Omental fat pad (tissue), 4 donors: ENCODE measurements around the gene TMUB1. TPM values are rescaled to one million over a fixed set of nuclear protein-coding genes. Genes with fewer than 3 reads are reported as not detected.
A peak's percentile ranks its signal among the peaks of the same experiment; 100 is the strongest.

Experiments used
- ATAC-seq: fragments of 150-250 bp; one replicate; pipeline ENCODE4 v1.9.1; 2016; ENCODE audit warnings: mild to moderate bottlenecking, moderate library complexity; ENCODE audit not compliant: low FRiP score
- DNase-seq: peaks from one replicate; pipeline ENCODE4 v3.0.0-alpha.2; 2019; ENCODE audit warnings: low spot score
- total RNA-seq, 4 donors: library from RNA; depleted of rRNA; stranded (reverse); fragments of >200 nt; gene quantifications; one replicate each; pipeline ENCODE4 v1.1.0, GENCODE V29; 2016
- TF ChIP-seq, protein P1 (sequence below), 3 donors: fragments of 450-650 bp; IDR thresholded peaks; one replicate each; pipeline ENCODE4 v1.5.1; 2016 to 2017; ENCODE audit warnings: antibody characterized with exemption in 3 of 3, mild to moderate bottlenecking in 3 of 3, moderate library complexity in 2 of 3

Gene TMUB1
- total RNA-seq, 4 donors from 2014 or later, result 23.5 to 38.5 (median 26.9) TPM

DNA sequence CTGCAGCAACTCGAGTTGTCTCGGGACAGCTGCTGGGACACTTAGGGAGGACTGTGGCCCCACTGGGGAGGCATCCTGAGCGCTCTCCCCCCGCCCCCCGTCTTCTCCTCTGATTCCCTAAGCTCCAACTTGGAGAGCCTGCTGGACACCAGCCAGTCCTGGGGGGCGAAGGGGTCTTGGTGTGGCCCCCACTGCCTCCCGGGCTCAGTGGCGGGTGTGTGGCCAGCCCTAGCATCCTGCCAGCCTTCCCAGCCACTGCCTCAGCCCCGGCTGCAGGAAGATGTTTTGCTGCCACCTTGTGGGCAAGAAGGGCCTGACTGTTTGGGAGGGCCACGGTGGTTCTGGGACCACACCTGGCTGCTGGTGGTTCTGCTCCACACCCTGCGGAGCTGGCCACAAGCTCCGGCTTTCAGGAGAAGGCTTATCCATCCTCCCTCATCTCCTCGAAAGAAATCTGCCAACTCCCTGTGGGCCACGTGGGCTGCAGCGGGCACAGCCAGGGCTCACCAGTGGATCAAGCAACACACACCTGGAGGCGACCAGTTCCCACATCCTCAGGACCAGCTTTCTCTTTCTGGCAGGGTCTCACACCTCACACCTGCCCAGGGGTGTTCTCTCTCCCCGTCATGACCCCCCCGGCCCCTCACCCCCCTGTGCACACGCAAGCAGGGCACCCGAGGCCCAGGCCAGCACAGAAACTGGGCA lies 27.8 kb upstream of the TMUB1 start:
- ATAC-seq, result peak; percentile 58
- TF ChIP-seq, protein P1, sequence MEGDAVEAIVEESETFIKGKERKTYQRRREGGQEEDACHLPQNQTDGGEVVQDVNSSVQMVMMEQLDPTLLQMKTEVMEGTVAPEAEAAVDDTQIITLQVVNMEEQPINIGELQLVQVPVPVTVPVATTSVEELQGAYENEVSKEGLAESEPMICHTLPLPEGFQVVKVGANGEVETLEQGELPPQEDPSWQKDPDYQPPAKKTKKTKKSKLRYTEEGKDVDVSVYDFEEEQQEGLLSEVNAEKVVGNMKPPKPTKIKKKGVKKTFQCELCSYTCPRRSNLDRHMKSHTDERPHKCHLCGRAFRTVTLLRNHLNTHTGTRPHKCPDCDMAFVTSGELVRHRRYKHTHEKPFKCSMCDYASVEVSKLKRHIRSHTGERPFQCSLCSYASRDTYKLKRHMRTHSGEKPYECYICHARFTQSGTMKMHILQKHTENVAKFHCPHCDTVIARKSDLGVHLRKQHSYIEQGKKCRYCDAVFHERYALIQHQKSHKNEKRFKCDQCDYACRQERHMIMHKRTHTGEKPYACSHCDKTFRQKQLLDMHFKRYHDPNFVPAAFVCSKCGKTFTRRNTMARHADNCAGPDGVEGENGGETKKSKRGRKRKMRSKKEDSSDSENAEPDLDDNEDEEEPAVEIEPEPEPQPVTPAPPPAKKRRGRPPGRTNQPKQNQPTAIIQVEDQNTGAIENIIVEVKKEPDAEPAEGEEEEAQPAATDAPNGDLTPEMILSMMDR (IDR thresholded peaks at IDR 0.05), result peak in 2 of 3 donors; percentile 65 to 78
- DNase-seq, result peak; percentile 73

DNA sequence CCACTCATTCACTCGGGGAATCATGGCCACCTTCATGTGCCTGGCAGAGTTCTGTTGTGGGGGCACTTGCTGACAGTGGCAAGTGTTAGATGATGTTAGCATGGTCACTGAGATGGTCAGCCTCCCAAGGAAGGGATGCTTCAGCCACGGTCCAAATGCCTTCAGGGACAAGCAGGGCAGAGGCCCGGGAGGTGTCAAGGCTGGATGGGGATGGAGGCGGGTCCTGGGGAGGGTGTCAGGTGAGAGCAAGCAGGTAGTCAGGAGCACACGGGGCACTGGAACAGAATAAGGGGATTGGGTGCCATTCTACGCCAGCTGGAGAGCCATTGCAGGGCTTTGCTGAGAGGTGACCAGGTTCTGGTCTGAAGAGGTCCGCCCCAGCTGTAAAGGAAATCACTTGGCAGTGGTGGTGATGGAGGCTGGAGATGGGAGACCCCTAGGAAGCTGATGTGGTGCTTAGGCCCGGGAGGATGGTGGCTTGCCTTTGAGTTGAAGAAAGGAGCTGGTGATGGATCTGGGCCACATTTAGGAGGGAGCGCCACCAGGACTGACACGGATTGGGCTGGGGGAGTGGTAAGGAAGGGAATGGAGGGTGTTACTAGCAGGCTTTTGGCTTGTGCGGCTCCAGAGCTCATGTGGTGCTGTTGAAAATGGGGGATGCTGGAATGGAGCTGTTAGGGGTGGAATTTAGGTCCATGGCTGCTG lies 27.1 kb upstream of the TMUB1 start:
- TF ChIP-seq, protein P1 (IDR thresholded peaks at IDR 0.05), result no peak
- DNase-seq (no peak), ATAC-seq (no peak)

DNA sequence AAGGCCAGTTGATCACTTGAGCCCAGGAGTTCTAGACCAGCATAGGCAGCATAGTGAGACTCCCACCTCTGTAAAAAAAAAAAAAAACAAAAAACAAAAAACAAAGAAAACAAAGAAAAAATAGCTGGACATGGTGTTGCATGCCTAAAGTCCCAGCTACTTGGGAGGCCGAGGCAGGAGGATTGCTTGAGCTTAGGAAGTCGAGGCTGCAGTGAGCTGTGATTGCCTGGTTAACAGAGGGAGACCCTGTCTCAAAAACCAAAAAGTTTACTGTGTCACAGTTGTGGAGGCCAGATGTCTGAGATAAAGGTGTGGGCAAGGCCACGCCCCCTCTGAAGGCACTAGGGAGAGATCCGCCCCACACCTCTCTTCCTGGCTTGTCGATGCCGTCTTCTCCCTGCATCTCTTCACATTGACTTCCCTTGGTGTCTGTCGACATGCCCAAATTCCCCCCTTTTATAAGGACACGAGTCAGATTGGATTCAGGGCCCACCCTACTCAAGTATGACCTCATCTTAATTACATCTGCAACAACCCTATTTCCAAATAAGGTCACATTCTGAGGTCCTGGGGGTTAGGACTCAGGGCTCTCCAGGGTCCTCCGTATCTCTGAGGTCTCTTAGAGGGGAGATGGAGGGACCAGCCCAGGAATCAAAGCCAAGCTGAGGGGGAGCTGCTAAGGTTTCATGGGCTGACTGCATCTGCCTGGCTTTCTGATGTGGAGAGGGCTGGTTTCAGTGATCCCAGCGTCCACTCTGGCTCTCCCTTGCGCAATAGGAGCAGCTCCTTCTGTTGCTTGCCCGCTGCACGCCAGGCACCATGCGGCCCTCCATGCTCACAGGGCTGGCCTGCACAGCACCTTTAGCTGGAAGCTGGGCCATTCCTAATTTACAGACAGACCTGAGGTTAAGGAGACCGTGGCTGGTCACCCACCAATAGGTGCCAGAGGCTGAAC lies 26.1 kb upstream of the TMUB1 start:
- no peak for DNase-seq
- TF ChIP-seq, protein P1 (IDR thresholded peaks at IDR 0.05), result no peak
- ATAC-seq, result no peak

DNA sequence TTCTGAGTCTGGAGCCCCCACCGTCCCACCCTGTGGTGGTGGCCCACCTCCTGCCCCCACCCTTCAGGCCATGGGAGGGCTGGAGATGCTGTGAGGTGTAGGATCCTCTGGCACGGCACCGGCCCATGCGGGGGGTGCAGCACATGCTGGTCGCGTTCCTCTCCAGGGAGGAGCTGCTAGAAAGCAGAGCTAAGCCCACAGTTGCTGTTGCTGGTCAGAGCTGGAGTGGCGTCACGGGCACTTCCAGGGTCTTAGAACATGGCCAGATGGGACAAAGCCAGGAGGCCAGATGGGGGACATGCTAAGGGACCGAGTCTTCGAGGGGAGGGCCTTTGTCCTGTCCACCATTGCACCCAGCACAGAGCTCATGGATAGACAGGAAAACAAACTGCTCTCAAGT lies 24.6 kb upstream of the TMUB1 start:
- TF ChIP-seq, protein P1 (IDR thresholded peaks at IDR 0.05), result no peak
- DNase-seq (no peak), ATAC-seq (no peak)

DNA sequence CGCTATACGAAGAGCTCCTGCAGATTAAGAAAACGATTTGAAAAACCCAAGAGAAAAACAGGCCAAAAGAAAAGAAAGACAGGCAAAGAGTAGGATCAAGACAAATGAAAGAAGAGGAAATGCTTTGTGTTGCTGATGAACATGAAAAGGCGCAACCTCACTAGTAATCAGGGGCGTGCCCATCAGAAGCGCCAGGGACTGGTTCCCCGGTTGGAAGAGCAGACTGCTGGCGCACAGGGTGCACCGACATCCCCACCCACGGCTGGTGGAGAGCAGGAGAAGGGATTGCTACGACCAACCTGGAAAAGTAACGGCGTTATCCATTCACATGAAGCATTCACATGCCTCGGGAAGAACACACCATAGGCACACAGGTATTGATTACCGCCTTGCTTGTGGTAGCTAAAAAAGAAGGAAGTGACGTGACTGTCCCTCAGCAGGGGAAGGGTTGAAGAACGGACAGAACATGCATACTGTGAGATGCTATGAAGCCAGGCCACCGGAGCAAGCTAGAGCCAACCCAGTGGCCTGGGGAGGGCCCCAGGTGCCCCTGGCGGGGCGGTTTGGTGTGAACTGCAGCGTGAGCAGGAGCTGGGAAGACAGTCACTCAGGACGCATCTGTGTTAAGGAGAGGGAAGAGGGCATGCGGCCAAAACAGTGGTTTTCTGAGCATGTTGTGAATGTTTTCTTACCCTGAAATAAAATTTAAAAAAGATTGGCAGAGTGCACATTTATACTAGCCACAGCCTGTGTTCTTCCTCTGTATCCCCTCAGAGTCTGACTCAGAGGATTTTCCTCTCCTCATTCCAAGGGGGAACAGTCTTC lies 21.3 kb upstream of the TMUB1 start:
- ATAC-seq, result no peak
- TF ChIP-seq, protein P1 (IDR thresholded peaks at IDR 0.05), result no peak
- DNase-seq, result no peak

DNA sequence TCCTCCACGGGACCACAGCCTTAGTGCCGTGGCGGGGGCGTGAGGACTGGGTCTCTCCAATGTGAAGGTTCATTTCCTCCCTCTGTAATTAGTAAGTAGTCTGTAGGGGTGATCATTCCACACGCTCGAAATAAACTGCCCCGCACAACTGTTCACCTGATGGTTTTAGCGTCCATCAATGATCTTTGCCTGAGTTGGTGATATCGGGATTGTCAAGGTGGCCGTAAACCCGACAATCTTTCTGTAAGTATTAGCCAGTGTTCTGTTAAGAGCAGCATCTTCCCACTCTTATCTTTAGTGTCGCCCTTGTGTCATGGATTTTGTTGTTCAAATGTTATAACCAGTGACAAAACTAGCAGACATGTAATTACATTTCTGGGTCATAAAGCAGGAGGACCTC lies 20.7 kb upstream of the TMUB1 start:
- TF ChIP-seq, protein P1 (IDR thresholded peaks at IDR 0.05), result no peak
- no peak for ATAC-seq

More for the DNA sequence above, 20.7 kb upstream of the TMUB1 start:
- no peak for DNase-seq
